Smooth muscle cell (in vitro differentiated cells): ENCODE results near the gene TMEM120B. TPM values are rescaled to one million over a fixed set of nuclear protein-coding genes. Genes with fewer than 3 reads are reported as not detected.
"Not testable (repeated sequence)": the region's sequence is repeated elsewhere in the genome, so short reads cannot be mapped to it uniquely, and the experiment has no call there.

Experiments
- DNase-seq: peaks from one replicate; lab custom pipeline; 2025; ENCODE audit not compliant: unreplicated experiment; lab: John Stamatoyannopoulos, UW
- H2AFZ ChIP-seq: fragments of 200-600 bp; sonication (generic); 2 replicates; pipeline ENCODE4 v1.6.0; 2016; ENCODE audit warnings: antibody characterized with exemption, low read depth, mild to moderate bottlenecking
- H3F3A ChIP-seq: fragments of 200-600 bp; sonication (generic); 2 replicates; pipeline ENCODE4 v1.6.0; 2017; ENCODE audit warnings: antibody characterized with exemption, low read depth
- H3K27ac ChIP-seq: fragments of 200-600 bp; sonication (generic); 2 replicates; pipeline ENCODE4 v1.5.1; 2016; ENCODE audit warnings: low read depth, mild to moderate bottlenecking
- H3K27me3 ChIP-seq: fragments of 200-600 bp; sonication (generic); 2 replicates; pipeline ENCODE4 v1.6.1; 2016; ENCODE audit warnings: low read depth, mild to moderate bottlenecking
- H3K36me3 ChIP-seq: fragments of 200-600 bp; sonication (generic); 2 replicates; pipeline ENCODE4 v1.5.1; 2016; ENCODE audit warnings: low read depth
- H3K4me1 ChIP-seq: fragments of 200-600 bp; sonication (generic); 2 replicates; pipeline ENCODE4 v1.5.1; 2016; ENCODE audit warnings: low read depth
- H3K4me2 ChIP-seq: fragments of 200-600 bp; sonication (generic); 2 replicates; pipeline ENCODE4 v1.6.0; 2016; ENCODE audit warnings: mild to moderate bottlenecking
- H3K4me3 ChIP-seq: fragments of 200-600 bp; sonication (generic); 2 replicates; pipeline ENCODE4 v1.5.1; 2016; ENCODE audit warnings: mild to moderate bottlenecking
- H3K79me2 ChIP-seq: fragments of 200-600 bp; sonication (generic); 2 replicates; pipeline ENCODE4 v1.6.0; 2016; ENCODE audit warnings: low read depth, mild to moderate bottlenecking
- H3K9ac ChIP-seq: fragments of 200-600 bp; sonication (generic); 2 replicates; pipeline ENCODE4 v1.6.0; 2016; ENCODE audit warnings: low read depth
- H3K9me3 ChIP-seq: fragments of 200-600 bp; sonication (generic); replicated peaks from 2 replicates; pipeline ENCODE4 v1.5.1; 2016; ENCODE audit warnings: low read depth
- H4K20me1 ChIP-seq: fragments of 200-600 bp; sonication (generic); 2 replicates; pipeline ENCODE4 v1.6.0; 2016; ENCODE audit warnings: low read depth
- WGBS: methylation state at CpG from one replicate; pipeline ENCODE4 v1.1.7; 2016; ENCODE audit warnings: low lambda C conversion rate; 5-methylcytosine and 5-hydroxymethylcytosine counted together
- polyA plus RNA-seq: library from polyadenylated mRNA; unstranded; fragments of >200 nt; fragmentation: Nextera tagmentation; extraction: Ambion mirVana; gene quantifications from 2 replicates; pipeline ENCODE4 v1.2.1, GENCODE V29; 2016
- total RNA-seq: library from RNA; depleted of rRNA; stranded (reverse); fragments of >200 nt; gene quantifications from 2 replicates; pipeline ENCODE4 v1.2.3, GENCODE V29; 2014
- TF ChIP-seq, protein P1 (sequence below): fragments of 200-600 bp; sonication (generic); IDR thresholded peaks from 2 replicates; pipeline ENCODE4 v1.5.1; 2017; ENCODE audit warnings: borderline replicate concordance, mild to moderate bottlenecking, antibody characterized with exemption; ENCODE audit not compliant: insufficient read depth, poor library complexity, severe bottlenecking

TMEM120B gene
- total and polyA plus RNA-seq, 2 experiments from 2014 or later, result 5.3 to 7.6 TPM

DNA sequence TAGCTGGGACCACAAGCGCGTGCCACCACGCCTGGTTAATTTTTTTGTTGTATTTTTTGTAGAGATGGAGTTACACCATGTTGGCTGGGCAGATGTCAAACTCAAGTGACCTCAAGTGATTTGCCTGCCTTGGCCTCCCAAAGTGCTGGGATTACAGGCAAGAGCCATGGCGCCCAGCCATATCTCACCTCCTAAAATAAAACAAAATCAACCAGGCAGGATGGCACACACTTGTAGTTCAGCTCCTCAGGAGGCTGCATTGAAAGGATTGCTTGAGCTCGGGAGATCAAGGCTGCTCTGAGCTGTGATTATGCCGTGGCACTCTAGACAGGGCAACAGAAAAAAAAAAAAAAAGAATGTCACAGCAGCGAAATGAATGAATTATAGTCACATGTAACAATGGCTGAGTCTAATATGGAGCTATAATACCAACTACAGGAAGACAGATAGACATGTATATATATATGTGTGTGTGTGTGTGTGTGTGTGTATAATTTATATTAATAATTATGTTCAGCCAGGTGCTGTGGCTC is 19.3 kb upstream of the TMEM120B start:
- no peaks in the 10 kb centered on the region for H3F3A ChIP-seq
- H3K4me3 ChIP-seq, result no peak overlapping the region
- no peak overlapping the region for H3K9ac ChIP-seq
- H2AFZ ChIP-seq, result no peak overlapping the region
- WGBS, result 91% methylated on average over 7 of the region's 7 CpGs
- DNase-seq, result no peak
- TF ChIP-seq, protein P1, sequence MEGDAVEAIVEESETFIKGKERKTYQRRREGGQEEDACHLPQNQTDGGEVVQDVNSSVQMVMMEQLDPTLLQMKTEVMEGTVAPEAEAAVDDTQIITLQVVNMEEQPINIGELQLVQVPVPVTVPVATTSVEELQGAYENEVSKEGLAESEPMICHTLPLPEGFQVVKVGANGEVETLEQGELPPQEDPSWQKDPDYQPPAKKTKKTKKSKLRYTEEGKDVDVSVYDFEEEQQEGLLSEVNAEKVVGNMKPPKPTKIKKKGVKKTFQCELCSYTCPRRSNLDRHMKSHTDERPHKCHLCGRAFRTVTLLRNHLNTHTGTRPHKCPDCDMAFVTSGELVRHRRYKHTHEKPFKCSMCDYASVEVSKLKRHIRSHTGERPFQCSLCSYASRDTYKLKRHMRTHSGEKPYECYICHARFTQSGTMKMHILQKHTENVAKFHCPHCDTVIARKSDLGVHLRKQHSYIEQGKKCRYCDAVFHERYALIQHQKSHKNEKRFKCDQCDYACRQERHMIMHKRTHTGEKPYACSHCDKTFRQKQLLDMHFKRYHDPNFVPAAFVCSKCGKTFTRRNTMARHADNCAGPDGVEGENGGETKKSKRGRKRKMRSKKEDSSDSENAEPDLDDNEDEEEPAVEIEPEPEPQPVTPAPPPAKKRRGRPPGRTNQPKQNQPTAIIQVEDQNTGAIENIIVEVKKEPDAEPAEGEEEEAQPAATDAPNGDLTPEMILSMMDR, result no peak
- no peaks in the 10 kb centered on the region for H3K27me3 ChIP-seq
- no peaks in the 10 kb centered on the region for H3K79me2 ChIP-seq
- H4K20me1 ChIP-seq, result no peaks in the 10 kb centered on the region
- no peak overlapping the region for H3K4me2 ChIP-seq
- no peaks in the 10 kb centered on the region for H3K4me1 ChIP-seq
- no peaks in the 10 kb centered on the region for H3K36me3 ChIP-seq
- H3K27ac ChIP-seq, result no peak overlapping the region
- no peaks in the 10 kb centered on the region for H3K9me3 ChIP-seq

DNA sequence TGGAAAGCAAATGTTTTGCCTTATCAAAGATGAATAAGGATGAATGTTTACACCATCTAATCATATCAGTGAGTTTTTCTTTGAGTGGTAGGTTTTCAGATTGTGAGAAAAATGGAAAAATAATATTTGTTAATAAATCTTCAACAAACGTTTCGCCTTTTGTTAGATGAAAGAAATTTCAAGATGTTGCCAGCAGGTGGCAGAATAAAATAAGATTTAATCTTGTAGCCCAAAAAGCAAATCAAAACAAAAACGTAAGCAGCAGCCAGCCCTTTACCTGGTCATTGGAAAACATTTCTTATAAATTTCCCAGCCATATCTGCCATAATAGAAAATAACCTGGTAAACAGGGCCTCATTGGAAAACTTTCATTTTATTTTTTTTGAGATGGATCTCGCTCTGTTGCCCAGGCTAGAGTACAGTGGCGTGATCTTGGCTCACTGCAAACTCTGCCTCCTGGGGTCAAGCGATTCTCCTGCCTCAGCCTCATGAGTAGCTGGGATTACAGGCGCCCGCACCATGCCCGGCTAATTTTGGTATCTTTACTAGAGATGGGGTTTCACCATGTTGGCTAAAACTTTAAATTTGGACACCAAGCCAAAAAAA is 15.4 kb upstream of the TMEM120B start:
- DNase-seq, result no peak
- peak overlapping the region; percentile 6 for H2AFZ ChIP-seq
- H3K9ac ChIP-seq, result no peak overlapping the region

DNA sequence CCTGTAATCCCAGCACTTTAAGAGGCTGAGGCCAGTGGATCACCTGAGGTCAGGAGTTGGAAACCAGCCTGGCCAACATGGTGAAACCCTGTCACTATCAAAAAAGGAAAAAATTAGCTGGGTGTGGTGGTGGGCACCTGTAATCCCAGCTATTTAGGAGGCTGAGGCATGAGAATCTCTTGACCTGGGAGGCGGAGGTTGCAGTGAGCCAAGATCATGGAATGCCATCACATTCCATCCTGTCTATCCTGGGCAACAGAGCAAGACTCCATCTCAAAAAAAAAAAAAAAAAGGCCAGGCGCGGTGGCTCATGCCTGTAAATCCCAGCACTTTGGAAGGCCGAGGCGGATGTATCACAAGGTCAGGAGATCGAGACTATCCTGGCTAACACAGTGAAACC is 14.7 kb upstream of the TMEM120B start:
- not testable (repeated sequence) for H3K4me3 ChIP-seq, H3K27me3 ChIP-seq, H2AFZ ChIP-seq, H3F3A ChIP-seq, H3K9me3 ChIP-seq, H3K36me3 ChIP-seq, H3K27ac ChIP-seq, H3K79me2 ChIP-seq, H3K4me1 ChIP-seq, DNase-seq, H3K9ac ChIP-seq, H4K20me1 ChIP-seq, H3K4me2 ChIP-seq
- WGBS, result 99% methylated on average over 6 of the region's 6 CpGs

More for the DNA sequence above, 15.4 kb upstream of the TMEM120B start:
- Histone ChIP-seq H3K4me3 (no peak overlapping the region), H3K9me3 (no peaks in the 10 kb centered on the region), H3F3A (no peaks in the 10 kb centered on the region), H4K20me1 (no peaks in the 10 kb centered on the region), H3K27ac (no peak overlapping the region), H3K27me3 (peaks cover 5% of the 10 kb centered on the region), H3K36me3 (no peaks in the 10 kb centered on the region), H3K79me2 (no peaks in the 10 kb centered on the region), H3K4me1 (no peaks in the 10 kb centered on the region), H3K4me2 (no peak overlapping the region)
- 54% methylated on average over 9 of the region's 9 CpGs for WGBS
- TF ChIP-seq, protein P1, result peak; percentile 57

DNA sequence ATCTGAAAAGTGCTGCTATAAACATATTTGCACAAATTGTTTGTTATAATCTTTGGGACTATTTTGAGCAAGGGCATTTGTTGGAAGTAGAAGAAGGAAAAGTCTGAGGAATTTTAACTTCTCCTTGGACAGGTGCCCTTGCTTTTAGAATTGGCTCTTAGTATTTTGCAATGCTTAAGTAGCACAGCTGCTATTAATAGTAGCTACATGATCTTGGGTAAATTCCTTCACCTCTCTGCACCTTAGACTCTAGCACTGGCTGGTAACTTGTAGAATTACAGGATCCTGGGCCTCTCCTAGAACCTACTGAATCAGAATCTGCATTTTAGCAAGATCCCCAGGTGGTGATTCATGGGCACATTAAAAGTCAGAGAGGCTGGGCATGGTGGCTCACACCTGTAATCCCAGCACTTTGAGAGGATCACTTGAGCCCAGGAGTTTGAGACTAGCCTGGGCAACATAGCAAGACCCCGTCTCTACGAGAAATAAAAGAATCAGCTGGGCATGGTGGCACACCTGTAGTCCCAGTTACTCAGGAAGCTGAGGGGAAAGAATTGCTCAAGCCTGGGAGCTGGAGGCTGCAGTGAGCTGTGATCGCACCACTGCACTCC is 10.8 kb upstream of the TMEM120B start:
- no peak overlapping the region for H3K4me2 ChIP-seq
- H3K9ac ChIP-seq, result no peak overlapping the region
- no peak for DNase-seq
- H3K4me3 ChIP-seq, result no peak overlapping the region
- no peak overlapping the region for H3K27ac ChIP-seq
- H3F3A ChIP-seq, result no peaks in the 10 kb centered on the region
- no peak overlapping the region for H2AFZ ChIP-seq
- 94% methylated on average over 3 of the region's 3 CpGs for WGBS
- no peaks in the 10 kb centered on the region for H3K9me3 ChIP-seq
- H3K27me3 ChIP-seq, result peaks cover 5% of the 10 kb centered on the region
- no peaks in the 10 kb centered on the region for H3K36me3 ChIP-seq
- H4K20me1 ChIP-seq, result no peaks in the 10 kb centered on the region
- TF ChIP-seq, protein P1, result no peak
- no peaks in the 10 kb centered on the region for H3K79me2 ChIP-seq
- no peaks in the 10 kb centered on the region for H3K4me1 ChIP-seq
